ENCODE results near the gene ARHGAP25. TPM values are rescaled to one million over a fixed set of nuclear protein-coding genes. Genes with fewer than 3 reads are reported as not detected.

Gene ARHGAP25
- total and polyA plus RNA-seq, 7 donors: 1.1 to 4.8 (median 1.9) TPM

- H3K27me3 ChIP-seq (ENCODE audit: insufficient read depth in 3 of 3, low read length in 2 of 3): no peaks in the 10 kb centered on the region
- no peak for TF ChIP-seq CTCF (IDR thresholded peaks at IDR 0.05)
- no peak overlapping the region for H3K27ac ChIP-seq
- DNase-seq: no peak
- no peaks in the 10 kb centered on the region for H3K4me1 ChIP-seq
- intact Hi-C loops (cut with DNase I): no loop called here
- H3K36me3 ChIP-seq (ENCODE audit: insufficient read depth in 1 of 2, low read depth in 1 of 2): no peaks in the 10 kb centered on the region
- no peak overlapping the region for H3K4me3 ChIP-seq
- H3K9me3 ChIP-seq: no peaks in the 10 kb centered on the region
- no peak for ATAC-seq
- WGBS, 3 donors: 80 to 88% (median 87%) methylated on average over 1 of the region's 1 CpG
Measured at GRCh38 chr2:68742626-68743415, 8.2 kb downstream of the ARHGAP25 start.

DNA sequence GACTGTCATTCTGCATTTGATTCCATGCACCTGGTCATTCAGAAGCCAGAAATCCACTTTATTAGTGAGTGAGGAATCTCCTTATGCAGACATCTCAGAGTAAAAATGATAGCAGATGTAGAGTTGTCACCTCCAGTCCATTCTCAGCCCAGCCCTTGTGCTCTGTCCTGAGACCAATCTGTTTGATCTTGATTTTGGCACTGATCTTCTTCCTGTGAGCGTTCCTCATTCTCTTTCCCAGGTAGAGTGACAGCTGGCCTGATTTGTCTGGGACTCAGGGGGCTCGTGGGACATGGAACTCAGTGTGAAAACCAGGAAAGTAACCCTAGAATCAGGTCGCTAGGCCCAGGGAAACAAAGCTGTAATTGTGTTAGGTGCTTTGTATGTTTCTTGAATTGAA, 8.9 kb downstream of the ARHGAP25 start:
- intact Hi-C loops (cut with DNase I): no loop called here
- no peaks in the 10 kb centered on the region for H3K4me1 ChIP-seq
- WGBS, 3 donors: 55 to 58% (median 56%) methylated on average over 3 of the region's 3 CpGs

DNA sequence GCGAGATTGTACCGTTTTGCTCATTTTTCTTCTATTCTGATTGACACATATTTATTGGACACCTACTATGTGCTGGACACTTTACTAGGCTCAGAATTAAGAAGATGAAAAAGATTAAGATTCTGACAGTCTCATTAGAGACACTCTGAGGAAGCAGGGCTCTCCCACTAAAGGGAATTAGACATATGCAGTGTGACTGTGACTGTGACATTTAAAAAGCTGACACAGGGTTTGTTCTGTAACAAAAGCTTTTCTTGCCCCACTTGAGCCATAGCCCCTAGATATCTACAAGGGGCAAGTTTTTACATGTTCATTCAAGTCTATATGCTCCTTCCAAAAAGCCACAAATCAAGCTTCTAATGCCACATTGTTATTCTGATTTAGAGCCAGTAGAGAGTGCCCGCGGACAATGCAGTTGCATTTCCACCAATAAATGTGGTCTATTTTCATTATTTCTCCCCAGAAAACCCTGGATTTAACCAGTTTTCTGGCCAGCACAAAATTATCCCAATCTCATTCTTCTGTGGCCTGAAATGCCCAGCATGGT, 9.8 kb downstream of the ARHGAP25 start:
- 70 to 73% (median 72%) methylated on average over 4 of the region's 4 CpGs for WGBS, 3 donors
- no peaks in the 10 kb centered on the region for H3K36me3 ChIP-seq (ENCODE audit: insufficient read depth in 1 of 2, low read depth in 1 of 2)
- intact Hi-C loops (cut with DNase I): no loop called here
- DNase-seq (no peak), ATAC-seq (no peak)
- no peaks in the 10 kb centered on the region for H3K4me1 ChIP-seq
- TF ChIP-seq CTCF (IDR thresholded peaks at IDR 0.05): no peak
- H3K4me3 ChIP-seq: no peak overlapping the region
- no peaks in the 10 kb centered on the region for H3K27me3 ChIP-seq (ENCODE audit: insufficient read depth in 3 of 3, low read length in 2 of 3)
- H3K27ac ChIP-seq: no peak overlapping the region
- no peaks in the 10 kb centered on the region for H3K9me3 ChIP-seq

More for the DNA sequence above, 8.9 kb downstream of the ARHGAP25 start:
- Histone ChIP-seq H3K27ac (no peak overlapping the region), H3K4me3 (no peak overlapping the region), H3K27me3 (ENCODE audit: insufficient read depth in 3 of 3, low read length in 2 of 3) (no peaks in the 10 kb centered on the region), H3K9me3 (no peaks in the 10 kb centered on the region), H3K36me3 (ENCODE audit: insufficient read depth in 1 of 2, low read depth in 1 of 2) (no peaks in the 10 kb centered on the region)
- DNase-seq: no peak
- no peak for TF ChIP-seq CTCF (IDR thresholded peaks at IDR 0.05)
- ATAC-seq: no peak

DNA sequence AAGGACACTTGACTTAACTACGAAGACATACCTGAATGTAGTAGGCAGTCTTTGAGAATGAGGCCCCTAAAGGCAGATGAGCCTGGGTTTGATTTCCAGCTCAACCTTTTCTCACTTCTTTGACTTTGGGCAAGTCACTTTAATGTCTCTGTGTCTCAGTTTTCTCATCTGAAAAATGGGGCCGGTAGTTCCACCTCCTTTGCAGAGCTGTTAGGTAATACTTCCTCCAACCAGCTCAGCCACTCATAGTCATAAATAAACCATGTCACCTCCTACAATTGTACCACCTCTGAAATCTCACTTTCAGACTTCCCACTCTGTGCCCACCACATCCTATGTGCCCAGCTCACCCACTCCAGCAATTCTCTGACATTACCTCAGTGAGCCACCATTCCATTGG, 10.4 kb downstream of the ARHGAP25 start:
- Histone ChIP-seq H3K36me3 (ENCODE audit: insufficient read depth in 1 of 2, low read depth in 1 of 2) (no peaks in the 10 kb centered on the region), H3K4me1 (no peaks in the 10 kb centered on the region), H3K27me3 (ENCODE audit: insufficient read depth in 3 of 3, low read length in 2 of 3) (no peaks in the 10 kb centered on the region), H3K9me3 (no peaks in the 10 kb centered on the region), H3K4me3 (no peak overlapping the region), H3K27ac (no peak overlapping the region)
- WGBS, 3 donors: 88 to 90% (median 88%) methylated on average over 2 of the region's 2 CpGs
- DNase-seq (no peak), ATAC-seq (no peak)
- TF ChIP-seq CTCF (IDR thresholded peaks at IDR 0.05): no peak
- intact Hi-C loops (cut with DNase I): no loop called here
